Omental fat pad (tissue), 4 donors: Measurements from ENCODE around the gene HORMAD2. TPM values are rescaled to one million over a fixed set of nuclear protein-coding genes. Genes with fewer than 3 reads are reported as not detected.

Experiments used
- ATAC-seq: fragments of 150-250 bp; one replicate; pipeline ENCODE4 v1.9.1; 2016; ENCODE audit warnings: mild to moderate bottlenecking, moderate library complexity; ENCODE audit not compliant: low FRiP score
- DNase-seq: peaks from one replicate; pipeline ENCODE4 v3.0.0-alpha.2; 2019; ENCODE audit warnings: low spot score
- total RNA-seq, 4 donors: library from RNA; depleted of rRNA; stranded (reverse); fragments of >200 nt; gene quantifications; one replicate each; pipeline ENCODE4 v1.1.0, GENCODE V29; 2016
- TF ChIP-seq, protein P1 (sequence below), 3 donors: fragments of 450-650 bp; IDR thresholded peaks; one replicate each; pipeline ENCODE4 v1.5.1; 2016 to 2017; ENCODE audit warnings: antibody characterized with exemption in 3 of 3, mild to moderate bottlenecking in 3 of 3, moderate library complexity in 2 of 3

HORMAD2 gene
- total RNA-seq, 4 donors from 2014 or later = not detected

DNA sequence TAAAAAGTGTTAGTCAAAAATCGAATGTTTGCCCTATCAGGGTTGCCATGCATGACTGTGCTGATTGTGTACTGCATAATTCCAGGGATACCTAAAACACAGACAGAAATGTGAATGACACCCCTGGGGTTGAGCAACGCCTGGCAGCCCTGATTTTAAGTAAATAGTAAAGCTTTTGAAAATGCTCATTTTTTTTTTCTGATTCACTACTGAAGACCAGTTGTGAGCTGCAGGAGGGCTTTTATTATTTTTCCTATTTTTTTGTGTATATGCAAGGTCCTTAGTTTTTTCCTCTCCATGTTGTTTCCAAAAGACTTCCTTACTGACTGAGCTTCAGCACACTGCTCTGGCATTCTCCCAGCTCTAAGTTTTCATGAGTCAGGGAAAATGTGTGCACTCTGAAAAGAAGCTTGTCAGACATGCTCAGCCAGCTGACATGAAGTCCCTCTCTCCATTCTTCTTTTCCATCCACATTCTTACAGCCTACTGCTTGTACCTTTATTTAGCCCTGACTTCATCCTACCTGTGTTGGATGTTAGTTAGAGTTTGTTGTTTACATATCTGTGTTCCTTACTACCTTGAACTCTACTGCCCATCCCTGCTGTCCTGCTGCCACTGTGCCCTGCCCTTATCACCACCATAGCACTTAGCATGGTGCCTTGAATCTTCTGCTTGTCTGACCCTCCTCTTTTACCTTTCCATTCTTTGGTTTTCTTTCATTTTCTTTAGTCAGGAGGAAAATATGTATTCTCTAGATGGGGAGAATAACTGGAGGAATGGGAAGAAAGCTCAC is 79.5 kb downstream of the HORMAD2 start:
- ATAC-seq = peak; percentile 80
- no peak for DNase-seq
- TF ChIP-seq, protein P1, sequence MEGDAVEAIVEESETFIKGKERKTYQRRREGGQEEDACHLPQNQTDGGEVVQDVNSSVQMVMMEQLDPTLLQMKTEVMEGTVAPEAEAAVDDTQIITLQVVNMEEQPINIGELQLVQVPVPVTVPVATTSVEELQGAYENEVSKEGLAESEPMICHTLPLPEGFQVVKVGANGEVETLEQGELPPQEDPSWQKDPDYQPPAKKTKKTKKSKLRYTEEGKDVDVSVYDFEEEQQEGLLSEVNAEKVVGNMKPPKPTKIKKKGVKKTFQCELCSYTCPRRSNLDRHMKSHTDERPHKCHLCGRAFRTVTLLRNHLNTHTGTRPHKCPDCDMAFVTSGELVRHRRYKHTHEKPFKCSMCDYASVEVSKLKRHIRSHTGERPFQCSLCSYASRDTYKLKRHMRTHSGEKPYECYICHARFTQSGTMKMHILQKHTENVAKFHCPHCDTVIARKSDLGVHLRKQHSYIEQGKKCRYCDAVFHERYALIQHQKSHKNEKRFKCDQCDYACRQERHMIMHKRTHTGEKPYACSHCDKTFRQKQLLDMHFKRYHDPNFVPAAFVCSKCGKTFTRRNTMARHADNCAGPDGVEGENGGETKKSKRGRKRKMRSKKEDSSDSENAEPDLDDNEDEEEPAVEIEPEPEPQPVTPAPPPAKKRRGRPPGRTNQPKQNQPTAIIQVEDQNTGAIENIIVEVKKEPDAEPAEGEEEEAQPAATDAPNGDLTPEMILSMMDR (IDR thresholded peaks at IDR 0.05) = no peak

DNA sequence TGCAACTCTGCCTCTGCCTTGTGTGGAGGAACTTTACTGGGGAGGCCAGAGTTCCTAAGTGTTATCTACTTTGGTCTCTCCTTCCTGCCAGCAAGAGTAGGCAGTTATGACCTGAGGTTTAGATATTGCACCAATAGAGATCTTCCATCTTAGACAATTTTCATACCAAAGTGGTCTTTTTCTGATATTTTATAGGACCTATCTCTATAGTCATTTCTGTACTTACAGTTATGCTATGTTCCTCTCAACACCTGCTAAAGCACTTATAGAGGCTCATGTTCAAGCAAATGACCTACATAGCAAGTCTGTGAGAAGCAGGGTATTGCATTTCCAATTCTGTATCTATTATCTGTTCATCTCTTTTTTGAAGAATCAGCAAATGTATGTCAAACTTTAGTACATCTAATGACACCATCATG is 80.8 kb downstream of the HORMAD2 start:
- TF ChIP-seq, protein P1 (IDR thresholded peaks at IDR 0.05) = no peak
- no peak for ATAC-seq
- no peak for DNase-seq

DNA sequence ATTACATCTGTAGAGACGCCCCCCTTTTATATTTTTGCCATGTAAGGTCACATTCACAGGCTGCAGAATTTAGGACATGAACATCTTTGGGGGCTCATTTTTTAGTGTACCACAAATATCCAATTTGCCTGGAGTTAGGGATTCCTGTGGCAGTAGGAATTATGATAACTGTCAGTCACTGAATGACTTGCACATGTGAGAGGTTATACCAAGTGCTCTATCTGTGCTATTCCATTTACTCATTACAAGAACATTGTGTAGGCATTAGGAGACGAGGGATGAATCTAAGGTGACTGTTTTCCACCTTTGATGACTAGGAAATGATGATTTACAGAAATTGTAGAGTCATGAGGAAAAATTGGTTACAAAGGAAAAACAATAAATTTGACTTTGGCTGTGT is 87.0 kb downstream of the HORMAD2 start:
- DNase-seq = no peak
- TF ChIP-seq, protein P1 (IDR thresholded peaks at IDR 0.05) = no peak
- ATAC-seq = no peak

DNA sequence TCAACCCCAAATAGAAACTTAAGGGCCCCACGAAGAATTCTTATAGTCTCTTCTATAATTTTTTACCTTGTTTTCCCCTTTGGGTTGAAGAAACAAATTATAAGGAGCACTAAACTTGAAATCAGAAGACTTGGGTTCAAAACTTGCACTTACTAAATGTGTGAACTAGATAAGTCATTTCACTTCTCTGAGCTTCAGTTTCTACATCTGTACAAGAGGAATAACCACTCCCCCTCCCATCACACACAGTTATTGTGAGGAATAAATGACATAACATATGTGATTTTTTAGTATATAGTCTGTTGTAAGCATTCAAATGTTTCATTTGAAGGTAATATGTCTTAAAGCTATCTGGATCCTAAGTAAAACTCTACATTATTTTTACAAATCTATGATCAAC is 87.5 kb downstream of the HORMAD2 start:
- TF ChIP-seq, protein P1 (IDR thresholded peaks at IDR 0.05) = no peak
- ATAC-seq (no peak), DNase-seq (no peak)

DNA sequence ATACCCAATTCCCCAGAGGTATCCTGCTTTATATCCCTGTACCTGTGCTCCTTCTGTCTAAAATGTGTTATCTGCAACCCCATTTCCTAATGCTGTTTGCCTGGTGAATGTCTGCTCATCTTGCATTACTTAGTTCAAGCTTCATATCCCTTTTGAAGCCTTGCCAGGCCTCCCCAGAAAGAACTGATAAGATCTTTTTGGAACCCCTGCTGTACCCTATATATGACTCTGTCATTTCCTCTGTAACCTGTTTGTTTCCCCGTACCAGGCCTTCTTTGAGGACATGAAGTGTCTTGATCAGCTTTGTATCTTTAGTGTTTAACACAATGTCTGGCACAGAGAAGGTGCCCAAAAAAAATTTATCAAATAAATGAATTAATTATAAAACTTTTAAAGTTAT is 88.7 kb downstream of the HORMAD2 start:
- DNase-seq (no peak), ATAC-seq (no peak)
- TF ChIP-seq, protein P1 (IDR thresholded peaks at IDR 0.05) = no peak

DNA sequence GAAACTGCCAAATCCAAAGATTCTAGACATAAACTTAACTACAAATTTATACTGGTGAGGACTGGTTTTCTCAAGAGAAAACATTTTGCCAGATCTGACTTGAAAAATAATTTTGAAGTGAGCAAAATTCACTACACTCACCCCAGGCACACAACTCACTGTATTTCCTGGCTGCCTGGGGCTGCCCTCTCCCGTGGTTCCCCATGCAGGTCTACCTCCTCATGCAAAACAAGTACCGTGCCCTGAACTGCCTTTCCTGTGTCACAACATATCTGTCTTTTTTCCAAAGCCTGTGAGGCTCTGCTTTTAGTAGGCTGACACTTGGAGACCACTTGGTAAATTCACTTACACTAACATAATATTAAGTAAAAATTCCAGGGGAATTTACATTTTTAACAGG is 89.9 kb downstream of the HORMAD2 start:
- ATAC-seq = no peak

More for the DNA sequence above, 89.9 kb downstream of the HORMAD2 start:
- DNase-seq = no peak
- TF ChIP-seq, protein P1 (IDR thresholded peaks at IDR 0.05) = no peak
